IMR-90 (cell line): ENCODE measurements around the gene SLC9A3. TPM values are rescaled to one million over a fixed set of nuclear protein-coding genes. Genes with fewer than 3 reads are reported as not detected.

ENCODE experiments used
- ATAC-seq: fragments of 200-7000 bp; cut with Tn5 transposase; 2 replicates; pipeline ENCODE4 v1.9.1; 2020; ENCODE audit warnings: low read depth, mild to moderate bottlenecking, moderate library complexity
- BruUV-seq: library from RNA; stranded (reverse); fragments of 400-500 nt; replicated peaks from 2 replicates; lab custom pipeline; 2021; lab: Mats Ljungman, UMichigan
- CTCF ChIA-PET: fragments of 300-600 bp; formaldehyde crosslinking; extraction: SDS; loops from one replicate; lab custom pipeline; 2021; ENCODE audit warnings: antibody characterized with exemption; lab: Yijun Ruan, JAX
- POLR2A ChIA-PET: fragments of 300-600 bp; sonication (Branson Sonifier 250); formaldehyde crosslinking; loops from one replicate; lab custom pipeline; 2022; ENCODE audit warnings: antibody characterized with exemption; ENCODE audit not compliant: unreplicated experiment; lab: Charles Lee
- DNase-seq: peaks from one replicate; pipeline ENCODE4 v3.0.0; 2013
- H2AFZ ChIP-seq: replicated peaks from 2 replicates; pipeline ENCODE3; 2013; ENCODE audit warnings: low read length, mild to moderate bottlenecking; ENCODE audit not compliant: poor library complexity
- H2AK5ac ChIP-seq: 2 replicates; pipeline ENCODE4 v1.6.1; 2013; ENCODE audit warnings: low read depth, low read length, inconsistent platforms
- H2AK9ac ChIP-seq: replicated peaks from 2 replicates; pipeline ENCODE3; 2013; ENCODE audit warnings: mild to moderate bottlenecking, low read depth, low read length, moderate library complexity; ENCODE audit not compliant: poor library complexity
- H2BK120ac ChIP-seq: 2 replicates; pipeline ENCODE4 v1.6.1; 2013; ENCODE audit warnings: low read depth, low read length, inconsistent platforms
- H2BK15ac ChIP-seq: 3 replicates; pipeline ENCODE4 v1.6.1; 2013; ENCODE audit warnings: low read depth, low read length, inconsistent platforms
- H2BK20ac ChIP-seq: 2 replicates; pipeline ENCODE4 v1.6.1; 2013; ENCODE audit warnings: low read depth, mild to moderate bottlenecking, inconsistent platforms, low read length, moderate library complexity
- H2BK5ac ChIP-seq: 2 replicates; pipeline ENCODE4 v1.6.1; 2013; ENCODE audit warnings: mild to moderate bottlenecking, low read depth, low read length, inconsistent platforms; ENCODE audit not compliant: poor library complexity, severe bottlenecking
- H3K14ac ChIP-seq: replicated peaks from 2 replicates; pipeline ENCODE4 v1.6.1; 2013; ENCODE audit warnings: low read depth, low read length, inconsistent platforms
- H3K18ac ChIP-seq: 2 replicates; pipeline ENCODE4 v1.6.1; 2013; ENCODE audit warnings: low read depth, low read length, control low read depth
- H3K23ac ChIP-seq: 2 replicates; pipeline ENCODE4 v1.6.1; 2013; ENCODE audit warnings: low read depth, low read length, inconsistent platforms
- H3K27ac ChIP-seq: 2 replicates; pipeline ENCODE4 v1.5.1; 2013; ENCODE audit warnings: mild to moderate bottlenecking, control low read depth, low read length; ENCODE audit not compliant: insufficient read depth
- H3K27me3 ChIP-seq: 2 replicates; pipeline ENCODE4 v1.6.1; 2013; ENCODE audit warnings: low read length; ENCODE audit not compliant: control insufficient read depth, insufficient read depth
- H3K36me3 ChIP-seq: 2 replicates; pipeline ENCODE4 v1.6.1; 2013; ENCODE audit warnings: low read length, mixed read lengths; ENCODE audit not compliant: control insufficient read depth, insufficient read depth
- H3K4ac ChIP-seq: 2 replicates; pipeline ENCODE4 v1.6.1; 2013; ENCODE audit warnings: low read depth, low read length, inconsistent platforms
- H3K4me1 ChIP-seq: 2 replicates; pipeline ENCODE4 v1.6.1; 2013; ENCODE audit warnings: low read length, mixed read lengths; ENCODE audit not compliant: control insufficient read depth, insufficient read depth
- H3K4me2 ChIP-seq: 2 replicates; pipeline ENCODE4 v1.6.1; 2013; ENCODE audit warnings: low read depth, mild to moderate bottlenecking, control low read depth, low read length, moderate library complexity
- H3K4me3 ChIP-seq: 2 replicates; pipeline ENCODE4 v1.5.1; 2013; ENCODE audit warnings: low read depth, mild to moderate bottlenecking, control low read depth, low read length, moderate library complexity; ENCODE audit not compliant: insufficient read depth
- H3K56ac ChIP-seq: 2 replicates; pipeline ENCODE4 v1.6.1; 2013; ENCODE audit warnings: low read length, inconsistent platforms; ENCODE audit not compliant: insufficient read depth; ENCODE audit errors: extremely low read depth
- H3K79me1 ChIP-seq, 2 experiments: 2 replicates each; pipeline ENCODE4 v1.6.1; 2013; ENCODE audit warnings: low read length in 2 of 2, inconsistent platforms in 1 of 2, low read depth in 1 of 2
- H3K9ac ChIP-seq: 2 replicates; pipeline ENCODE4 v1.6.1; 2013; ENCODE audit warnings: low read depth, low read length, control low read depth
- H3K9me1 ChIP-seq: 2 replicates; pipeline ENCODE4 v1.6.1; 2013; ENCODE audit warnings: low read length, inconsistent platforms; ENCODE audit not compliant: insufficient read depth
- H3K9me3 ChIP-seq: 2 replicates; pipeline ENCODE4 v1.6.1; 2013; ENCODE audit warnings: low read length; ENCODE audit not compliant: control insufficient read depth, insufficient read depth
- H4K20me1 ChIP-seq: 2 replicates; pipeline ENCODE4 v1.6.1; 2013; ENCODE audit warnings: low read length, inconsistent platforms; ENCODE audit not compliant: insufficient read depth
- H4K5ac ChIP-seq: 2 replicates; pipeline ENCODE4 v1.6.1; 2013; ENCODE audit warnings: mild to moderate bottlenecking, low read depth, low read length, control low read depth
- H4K8ac ChIP-seq, 2 experiments: 2 replicates each; pipeline ENCODE4 v1.6.1; 2013; ENCODE audit warnings: low read depth in 2 of 2, low read length in 2 of 2, control low read depth in 1 of 2, inconsistent platforms in 1 of 2
- H4K91ac ChIP-seq: 2 replicates; pipeline ENCODE4 v1.6.1; 2013; ENCODE audit warnings: low read depth, low read length, inconsistent platforms; ENCODE audit not compliant: insufficient read depth
- BHLHE40 ChIP-seq: fragments of 150-350 bp; IDR thresholded peaks from 2 replicates; pipeline ENCODE4 v1.6.1; 2016; ENCODE audit warnings: mild to moderate bottlenecking, low read depth, low read length
- CHD1 ChIP-seq: IDR thresholded peaks from 2 replicates; pipeline ENCODE4 v1.6.1; 2012; ENCODE audit warnings: low read depth, low read length, improper control_type of control experiment
- CTCF ChIP-seq: conservative IDR thresholded peaks from 2 replicates; pipeline ENCODE4 v1.5.1; 2012; ENCODE audit warnings: mild to moderate bottlenecking, low read depth, low read length, improper control_type of control experiment
- ELK1 ChIP-seq: fragments of 150-350 bp; IDR thresholded peaks from 2 replicates; pipeline ENCODE4 v1.6.1; 2016; ENCODE audit warnings: low read depth, mild to moderate bottlenecking, low read length, moderate library complexity, borderline replicate concordance
- MAZ ChIP-seq: IDR thresholded peaks from 2 replicates; pipeline ENCODE4 v1.6.1; 2012; ENCODE audit warnings: low read depth, mild to moderate bottlenecking, low read length, improper control_type of control experiment, moderate library complexity, borderline replicate concordance
- MXI1 ChIP-seq: IDR thresholded peaks from 2 replicates; pipeline ENCODE4 v1.6.1; 2012; ENCODE audit warnings: low read depth, mild to moderate bottlenecking, low read length, moderate library complexity, borderline replicate concordance
- NFE2L2 ChIP-seq: fragments of 150-350 bp; IDR thresholded peaks from 2 replicates; pipeline ENCODE4 v1.6.1; 2016; ENCODE audit warnings: low read depth, mild to moderate bottlenecking, low read length
- RAD21 ChIP-seq: IDR thresholded peaks from 2 replicates; pipeline ENCODE4 v1.6.1; 2012; ENCODE audit warnings: low read length, improper control_type of control experiment
- RCOR1 ChIP-seq: IDR thresholded peaks from 2 replicates; pipeline ENCODE4 v1.6.1; 2012; ENCODE audit warnings: mild to moderate bottlenecking, low read length, improper control_type of control experiment; ENCODE audit not compliant: insufficient replicate concordance
- RFX5 ChIP-seq: IDR thresholded peaks from 2 replicates; pipeline ENCODE4 v1.8.0; 2012; ENCODE audit warnings: low read depth, mild to moderate bottlenecking, low read length, moderate library complexity
- SMC3 ChIP-seq: fragments of 150-350 bp; IDR thresholded peaks from 2 replicates; pipeline ENCODE4 v1.6.1; 2016; ENCODE audit warnings: low read depth, mild to moderate bottlenecking, antibody characterized with exemption, low read length, moderate library complexity
- USF2 ChIP-seq: fragments of 150-350 bp; IDR thresholded peaks from 2 replicates; pipeline ENCODE4 v1.6.1; 2017; ENCODE audit warnings: mild to moderate bottlenecking, antibody characterized with exemption, low read length, low read depth
- WGBS, 2 experiments: methylation state at CpG; one replicate each; pipeline versions ENCODE4 v1.1.5 to v1.1.7; 2013; ENCODE audit warnings: missing lambda C conversion rate in 2 of 2; ENCODE audit not compliant: insufficient read length in 1 of 2; ENCODE audit errors: extremely low coverage in 2 of 2; 5-methylcytosine and 5-hydroxymethylcytosine counted together
- dilution Hi-C: fragments of 300-500 bp; cut with HindIII; formaldehyde crosslinking; loops from one replicate; pipeline ENCODE4 v1.14.3; 2018; ENCODE audit warnings: low sequenced_read_pairs; ENCODE audit not compliant: unreplicated experiment
- in situ Hi-C: fragments of 300-500 bp; cut with MboI; formaldehyde crosslinking; loops from 3 replicates; pipeline ENCODE4 v1.14.3; 2019; ENCODE audit warnings: low sequenced_read_pairs, inconsistent platforms, mixed read lengths
- intact Hi-C: fragments of 100-400 bp; cut with micrococcal nuclease; formaldehyde crosslinking; loops from 2 replicates; pipeline ENCODE4 v1.10.0; 2022
- polyA plus RNA-seq, 3 experiments: library from polyadenylated mRNA; depleted of rRNA; stranded (reverse); fragments of >200 nt; gene quantifications; 2 replicates each; pipeline ENCODE4 v1.2.3, GENCODE V29; 2012; ENCODE audit warnings: low replicate concordance in 1 of 3
- total RNA-seq: library from RNA; depleted of rRNA; stranded (reverse); fragments of >200 nt; gene quantifications from 2 replicates; pipeline ENCODE4 v1.2.3, GENCODE V29; 2012

The SLC9A3 gene
- total and polyA plus RNA-seq, 2 of the 4 experiments (the other 2 are of a cell fraction), result 0.72 to 1.5 TPM

- Histone ChIP-seq H3K18ac (no peak overlapping the region), H4K5ac (no peak overlapping the region), H2AK5ac (no peak overlapping the region), H3K56ac (no peak overlapping the region; the same call in 1 of the 2 replicates), H3K27ac (no peak overlapping the region), H3K4ac (peak overlapping the region; percentile 16; the same call in 1 of the 2 replicates), H3K4me1 (peaks cover 12% of the 10 kb centered on the region), H3K36me3 (peaks cover 27% of the 10 kb centered on the region), H4K20me1 (0 out of 2 replicates have a peak, but pooled peaks cover 14% of the 10 kb centered on the region), H3K14ac (no peak overlapping the region), H3K4me2 (peak overlapping the region; percentile 96), H3K9me3 (no peaks in the 10 kb centered on the region), H3K9me1 (peaks cover 4% of the 10 kb centered on the region; the same call in 1 of the 2 replicates), H3K9ac (0 out of 2 replicates have a peak overlapping the region, but pooled peaks have one; percentile 3), H4K91ac (no peak overlapping the region), H3K27me3 (no peaks in the 10 kb centered on the region), H2BK120ac (no peak overlapping the region), H2AFZ (no peak overlapping the region), H3K79me1 (peaks cover 37 to 77% of the 10 kb centered on the region in 2 experiments), H2BK5ac (no peak overlapping the region), H2AK9ac (no peak overlapping the region), H2BK15ac (no peak overlapping the region), H4K8ac (no peak overlapping the region), H3K23ac (no peak overlapping the region), H2BK20ac (no peak overlapping the region), H3K4me3 (peak overlapping the region; percentile 82)
- POLR2A ChIA-PET, result interaction anchor here (0.6 kb wide), 1 partner anchor 121 kb away, joined by 4 read pairs; no protein-coding TSS in a partner anchor
- DNase-seq, result no peak
- no peak for TF ChIP-seq CHD1
- TF ChIP-seq CTCF, result no peak
- TF ChIP-seq RAD21, result no peak
- TF ChIP-seq RCOR1, result no peak
- no peak for TF ChIP-seq SMC3
- no peak for TF ChIP-seq BHLHE40
- no peak for TF ChIP-seq ELK1
- no peak for TF ChIP-seq NFE2L2
- no peak for TF ChIP-seq USF2
- no peak for TF ChIP-seq MAZ
- no peak for TF ChIP-seq MXI1
- TF ChIP-seq RFX5, result no peak
- intact Hi-C loops (loop anchor here (5.0 kb wide), 1 partner anchor 37 kb away; no protein-coding TSS in a partner anchor), in situ Hi-C loops (no loop called here), dilution Hi-C loops (no loop called here)
- WGBS, 2 experiments, result 100% methylated on average over 1 of the region's 8 CpGs; no CpG with 5 or more reads in 1 of the 2 experiments
- BruUV-seq, result no TSS peak
- CTCF ChIA-PET, result no interaction called here
- ATAC-seq, result no peak
Measured at GRCh38 chr5:444226-444625, 80.0 kb downstream of the SLC9A3 start.
